Measurements from ENCODE around the gene CAPRIN1. TPM values are rescaled to one million over a fixed set of nuclear protein-coding genes. Genes with fewer than 3 reads are reported as not detected.

The CAPRIN1 gene
- polyA plus RNA-seq, 4 donors: 54.0 to 158 (median 84.5) TPM

DNA sequence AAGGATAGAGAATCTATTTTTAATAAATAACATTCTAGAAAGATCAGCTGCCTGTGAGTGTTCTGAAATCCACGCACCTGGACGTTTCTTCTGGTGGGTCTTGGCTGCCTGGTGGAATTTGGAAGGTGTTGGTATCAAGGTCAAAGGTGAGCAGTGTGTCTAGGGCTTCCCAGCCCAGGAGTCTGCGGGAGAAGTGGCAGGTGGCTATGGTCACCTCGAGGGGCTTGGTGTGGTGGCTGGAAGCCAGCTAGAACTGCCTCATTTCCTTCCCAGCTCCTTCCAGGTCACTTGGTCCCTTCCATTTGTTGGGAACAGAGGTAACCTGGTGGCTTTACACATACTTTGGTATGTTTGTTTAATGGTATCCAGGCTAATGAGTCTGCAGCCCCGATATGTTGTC, 95.3 kb downstream of the CAPRIN1 start:
- no peaks in the 10 kb centered on the region for H3K27me3 ChIP-seq (ENCODE audit: control insufficient read depth in 3 of 3, insufficient read depth in 3 of 3, low read length in 3 of 3)
- H3K4me3 ChIP-seq (ENCODE audit: low read depth in 1 of 3, low read length in 3 of 3): no peak overlapping the region
- no peak overlapping the region for H3K27ac ChIP-seq (ENCODE audit: low read depth in 1 of 3, low read length in 2 of 3)
- H3K4me1 ChIP-seq (ENCODE audit: control insufficient read depth in 3 of 3, insufficient read depth in 2 of 3, low read depth in 1 of 3, low read length in 2 of 3): peaks cover 0 to 7% (median 2%) of the 10 kb centered on the region in 3 donors
- WGBS, 3 donors: 74 to 84% (median 80%) methylated on average over 5 of the region's 5 CpGs
- H3K36me3 ChIP-seq (ENCODE audit: control insufficient read depth in 3 of 3, insufficient read depth in 2 of 3, low read depth in 1 of 3, low read length in 3 of 3): peaks cover 14 to 89% (median 34%) of the 10 kb centered on the region in 3 donors
- FAIRE-seq (no peak), DNase-seq (no peak)
- H3K9me3 ChIP-seq (ENCODE audit: control insufficient read depth in 2 of 2, insufficient read depth in 1 of 2, low read depth in 1 of 2, low read length in 1 of 2): no peaks in the 10 kb centered on the region

DNA sequence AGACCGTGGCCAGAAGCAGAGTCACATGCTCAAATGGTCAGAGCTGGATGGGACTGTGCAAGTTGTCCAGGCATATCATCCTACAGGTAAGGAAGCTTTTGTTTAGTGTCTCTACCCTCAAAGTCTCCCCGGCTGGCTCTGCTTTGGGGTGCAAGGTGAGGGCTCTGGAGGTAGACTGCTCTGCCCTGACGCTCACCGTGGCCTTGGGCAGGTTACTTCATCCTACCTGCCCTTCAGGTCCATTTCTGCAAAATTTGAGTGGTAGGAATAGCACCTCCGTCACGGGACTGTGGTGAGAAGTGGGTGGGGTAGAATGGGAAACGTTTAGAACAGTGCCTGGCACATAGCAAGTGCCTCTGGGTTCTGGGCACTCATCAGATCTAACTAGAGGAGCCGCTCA, 96.0 kb downstream of the CAPRIN1 start:
- Histone ChIP-seq H3K4me1 (ENCODE audit: control insufficient read depth in 3 of 3, insufficient read depth in 2 of 3, low read depth in 1 of 3, low read length in 2 of 3) (peaks cover 0 to 7% (median 2%) of the 10 kb centered on the region in 3 donors), H3K36me3 (ENCODE audit: control insufficient read depth in 3 of 3, insufficient read depth in 2 of 3, low read depth in 1 of 3, low read length in 3 of 3) (peaks cover 13 to 92% (median 30%) of the 10 kb centered on the region in 3 donors), H3K27ac (ENCODE audit: low read depth in 1 of 3, low read length in 2 of 3) (no peak overlapping the region), H3K27me3 (ENCODE audit: control insufficient read depth in 3 of 3, insufficient read depth in 3 of 3, low read length in 3 of 3) (no peaks in the 10 kb centered on the region), H3K9me3 (ENCODE audit: control insufficient read depth in 2 of 2, insufficient read depth in 1 of 2, low read depth in 1 of 2, low read length in 1 of 2) (no peaks in the 10 kb centered on the region), H3K4me3 (ENCODE audit: low read depth in 1 of 3, low read length in 3 of 3) (no peak overlapping the region)
- DNase-seq (no peak), FAIRE-seq (no peak)
- WGBS, 3 donors: 82 to 87% (median 86%) methylated on average over 8 of the region's 8 CpGs

DNA sequence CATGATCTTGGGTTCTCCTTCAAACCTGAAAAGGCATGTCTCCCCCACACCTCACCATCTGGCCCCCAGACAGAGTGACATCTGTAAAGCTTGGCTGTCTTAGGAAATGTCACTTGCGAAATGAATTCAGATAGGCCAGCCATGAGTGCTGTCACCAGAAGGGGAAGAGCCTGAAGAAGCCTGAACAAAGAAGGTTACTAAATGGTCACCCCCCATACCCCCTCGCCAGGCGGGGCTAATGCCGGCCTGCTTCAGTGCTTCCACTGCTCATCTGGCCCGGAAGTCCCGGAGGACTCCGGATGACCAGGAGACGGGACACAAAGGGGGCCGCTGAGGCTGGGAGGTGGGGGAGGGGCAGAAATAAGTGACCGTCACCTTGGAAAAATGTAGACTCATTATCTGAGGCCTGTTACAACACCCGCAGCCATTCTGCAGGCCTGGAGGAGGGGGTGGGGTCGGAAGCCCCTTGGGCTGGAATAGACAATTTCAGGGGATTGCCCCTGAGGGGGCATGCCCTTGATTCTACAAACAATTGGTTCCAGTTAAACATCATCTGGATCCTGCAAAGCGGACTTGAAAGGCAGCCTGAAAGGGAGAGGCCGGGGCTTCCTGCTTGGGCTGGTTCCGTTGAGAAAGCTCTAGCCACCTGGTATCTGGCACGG, 97.1 kb downstream of the CAPRIN1 start:
- FAIRE-seq: no peak
- H3K4me3 ChIP-seq (ENCODE audit: low read depth in 1 of 3, low read length in 3 of 3): no peak overlapping the region
- peaks cover 0 to 7% (median 2%) of the 10 kb centered on the region in 3 donors for H3K4me1 ChIP-seq (ENCODE audit: control insufficient read depth in 3 of 3, insufficient read depth in 2 of 3, low read depth in 1 of 3, low read length in 2 of 3)
- no peaks in the 10 kb centered on the region for H3K27me3 ChIP-seq (ENCODE audit: control insufficient read depth in 3 of 3, insufficient read depth in 3 of 3, low read length in 3 of 3)
- H3K9me3 ChIP-seq (ENCODE audit: control insufficient read depth in 2 of 2, insufficient read depth in 1 of 2, low read depth in 1 of 2, low read length in 1 of 2): no peaks in the 10 kb centered on the region
- H3K27ac ChIP-seq (ENCODE audit: low read depth in 1 of 3, low read length in 2 of 3): no peak overlapping the region
- peaks cover 11 to 91% (median 30%) of the 10 kb centered on the region in 3 donors for H3K36me3 ChIP-seq (ENCODE audit: control insufficient read depth in 3 of 3, insufficient read depth in 2 of 3, low read depth in 1 of 3, low read length in 3 of 3)
- DNase-seq: no peak
- 89 to 91% (median 91%) methylated on average over 16 of the region's 16 CpGs for WGBS, 3 donors

- no peaks in the 10 kb centered on the region for H3K9me3 ChIP-seq (ENCODE audit: control insufficient read depth in 2 of 2, insufficient read depth in 1 of 2, low read depth in 1 of 2, low read length in 1 of 2)
- H3K36me3 ChIP-seq (ENCODE audit: control insufficient read depth in 3 of 3, insufficient read depth in 2 of 3, low read depth in 1 of 3, low read length in 3 of 3): peaks cover 11 to 93% (median 29%) of the 10 kb centered on the region in 3 donors
- no peak overlapping the region for H3K4me3 ChIP-seq (ENCODE audit: low read depth in 1 of 3, low read length in 3 of 3)
- WGBS, 3 donors: 90 to 95% (median 93%) methylated on average over 7 of the region's 7 CpGs
- peaks cover 0 to 7% (median 2%) of the 10 kb centered on the region in 3 donors for H3K4me1 ChIP-seq (ENCODE audit: control insufficient read depth in 3 of 3, insufficient read depth in 2 of 3, low read depth in 1 of 3, low read length in 2 of 3)
- H3K27me3 ChIP-seq (ENCODE audit: control insufficient read depth in 3 of 3, insufficient read depth in 3 of 3, low read length in 3 of 3): no peaks in the 10 kb centered on the region
- FAIRE-seq (no peak), DNase-seq (no peak)
- no peak overlapping the region for H3K27ac ChIP-seq (ENCODE audit: low read depth in 1 of 3, low read length in 2 of 3)
Observed at GRCh38 chr11:34149274-34149673, 97.7 kb downstream of the CAPRIN1 start.

DNA sequence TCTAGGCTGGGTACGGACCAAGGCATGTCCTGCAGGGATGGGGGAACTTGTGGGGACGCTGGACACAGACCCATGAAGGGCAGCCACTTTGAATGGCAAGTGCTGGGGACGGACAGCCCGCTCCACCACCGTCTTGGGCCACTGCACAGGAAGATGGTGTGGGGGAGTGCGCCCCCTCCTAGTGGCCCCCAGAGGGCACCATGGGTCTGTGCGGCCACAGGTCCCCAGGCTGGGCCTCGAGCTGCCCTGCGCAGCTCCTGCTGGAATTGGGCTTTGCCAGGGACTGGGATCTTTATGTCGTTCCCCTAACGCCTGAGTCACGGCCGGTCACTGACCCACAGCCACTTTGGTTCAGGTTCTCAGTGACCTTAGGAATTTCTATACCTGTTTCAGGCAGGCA, 98.3 kb downstream of the CAPRIN1 start:
- DNase-seq: no peak
- Histone ChIP-seq H3K27me3 (ENCODE audit: control insufficient read depth in 3 of 3, insufficient read depth in 3 of 3, low read length in 3 of 3) (no peaks in the 10 kb centered on the region), H3K4me1 (ENCODE audit: control insufficient read depth in 3 of 3, insufficient read depth in 2 of 3, low read depth in 1 of 3, low read length in 2 of 3) (peaks cover 0 to 7% (median 2%) of the 10 kb centered on the region in 3 donors), H3K36me3 (ENCODE audit: control insufficient read depth in 3 of 3, insufficient read depth in 2 of 3, low read depth in 1 of 3, low read length in 3 of 3) (peaks cover 11 to 94% (median 24%) of the 10 kb centered on the region in 3 donors), H3K27ac (ENCODE audit: low read depth in 1 of 3, low read length in 2 of 3) (no peak overlapping the region), H3K4me3 (ENCODE audit: low read depth in 1 of 3, low read length in 3 of 3) (no peak overlapping the region), H3K9me3 (ENCODE audit: control insufficient read depth in 2 of 2, insufficient read depth in 1 of 2, low read depth in 1 of 2, low read length in 1 of 2) (no peaks in the 10 kb centered on the region)
- FAIRE-seq: no peak
- 82 to 86% (median 83%) methylated on average over 11 to 13 of the region's 13 CpGs for WGBS, 3 donors

- Histone ChIP-seq H3K27ac (ENCODE audit: low read depth in 1 of 3, low read length in 2 of 3) (peak overlapping the region in 1 of 3 donors; percentile 13), H3K9me3 (ENCODE audit: control insufficient read depth in 2 of 2, insufficient read depth in 1 of 2, low read depth in 1 of 2, low read length in 1 of 2) (no peaks in the 10 kb centered on the region), H3K27me3 (ENCODE audit: control insufficient read depth in 3 of 3, insufficient read depth in 3 of 3, low read length in 3 of 3) (no peaks in the 10 kb centered on the region), H3K4me1 (ENCODE audit: control insufficient read depth in 3 of 3, insufficient read depth in 2 of 3, low read depth in 1 of 3, low read length in 2 of 3) (peaks cover 0 to 7% (median 2%) of the 10 kb centered on the region in 3 donors), H3K36me3 (ENCODE audit: control insufficient read depth in 3 of 3, insufficient read depth in 2 of 3, low read depth in 1 of 3, low read length in 3 of 3) (peaks cover 11 to 95% (median 24%) of the 10 kb centered on the region in 3 donors), H3K4me3 (ENCODE audit: low read depth in 1 of 3, low read length in 3 of 3) (no peak overlapping the region)
- DNase-seq: peak; percentile 35 to 67
- FAIRE-seq: no peak
- WGBS, 3 donors: 46 to 57% (median 53%) methylated on average over 6 of the region's 6 CpGs
Observed at GRCh38 chr11:34150494-34151151, 99.1 kb downstream of the CAPRIN1 start.

Other genes with a start within 250 kb of the CAPRIN1 start
- gene LMO2, start 159.7 kb upstream of the CAPRIN1 start, polyA plus RNA-seq: 10 to 100 TPM in 1 of 4 donors, 1 to 10 TPM in 3; 2.5 to 27.5 (median 8.8) TPM
- gene NAT10, start 53.9 kb downstream of the CAPRIN1 start, polyA plus RNA-seq: 10 to 100 TPM in 3 of 4 donors, 1 to 10 TPM in 1; 8.9 to 36.3 (median 20.6) TPM